ENCODE results near the gene POTEJ.
"Not testable (repeated sequence)": the region's sequence is repeated elsewhere in the genome, so short reads cannot be mapped to it uniquely, and the experiment has no call there.

DNA sequence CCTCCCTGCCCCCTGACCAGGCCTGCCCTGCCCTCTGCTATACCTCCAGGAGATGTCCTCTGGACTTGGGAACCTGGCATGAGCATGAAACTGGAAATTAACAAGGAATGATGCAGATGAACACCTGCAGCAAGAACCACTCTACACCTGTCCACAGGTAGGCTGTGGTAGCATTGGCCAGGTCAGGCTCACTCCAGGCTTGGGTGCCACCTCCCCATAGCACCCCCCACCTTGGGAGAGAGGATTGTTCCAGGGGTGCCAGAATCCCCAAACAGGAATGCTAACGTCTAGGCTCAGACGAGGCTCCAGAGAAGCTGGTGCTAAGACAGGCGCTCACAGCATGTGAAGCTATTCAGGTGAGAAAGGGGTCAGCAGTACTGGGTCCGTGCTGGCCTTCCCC, 17.2 kb upstream of the POTEJ start:
- TF ChIP-seq, protein P1, sequence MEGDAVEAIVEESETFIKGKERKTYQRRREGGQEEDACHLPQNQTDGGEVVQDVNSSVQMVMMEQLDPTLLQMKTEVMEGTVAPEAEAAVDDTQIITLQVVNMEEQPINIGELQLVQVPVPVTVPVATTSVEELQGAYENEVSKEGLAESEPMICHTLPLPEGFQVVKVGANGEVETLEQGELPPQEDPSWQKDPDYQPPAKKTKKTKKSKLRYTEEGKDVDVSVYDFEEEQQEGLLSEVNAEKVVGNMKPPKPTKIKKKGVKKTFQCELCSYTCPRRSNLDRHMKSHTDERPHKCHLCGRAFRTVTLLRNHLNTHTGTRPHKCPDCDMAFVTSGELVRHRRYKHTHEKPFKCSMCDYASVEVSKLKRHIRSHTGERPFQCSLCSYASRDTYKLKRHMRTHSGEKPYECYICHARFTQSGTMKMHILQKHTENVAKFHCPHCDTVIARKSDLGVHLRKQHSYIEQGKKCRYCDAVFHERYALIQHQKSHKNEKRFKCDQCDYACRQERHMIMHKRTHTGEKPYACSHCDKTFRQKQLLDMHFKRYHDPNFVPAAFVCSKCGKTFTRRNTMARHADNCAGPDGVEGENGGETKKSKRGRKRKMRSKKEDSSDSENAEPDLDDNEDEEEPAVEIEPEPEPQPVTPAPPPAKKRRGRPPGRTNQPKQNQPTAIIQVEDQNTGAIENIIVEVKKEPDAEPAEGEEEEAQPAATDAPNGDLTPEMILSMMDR (conservative IDR thresholded peaks at IDR 0.05; ENCODE audit: low read depth, low read length) = not testable (repeated sequence)
- not testable (repeated sequence) for TF ChIP-seq EZH2 (IDR thresholded peaks at IDR 0.05; ENCODE audit: low read length, unreplicated experiment)

Measured in PC-3 (cell line).